EH (cell line): Measurements from ENCODE around the gene CD247.

ENCODE experiments used
- DNase-seq: peaks from one replicate; pipeline ENCODE4 v3.0.0-alpha.2; 2015; ENCODE audit warnings: low read depth

The CD247 gene

DNA sequence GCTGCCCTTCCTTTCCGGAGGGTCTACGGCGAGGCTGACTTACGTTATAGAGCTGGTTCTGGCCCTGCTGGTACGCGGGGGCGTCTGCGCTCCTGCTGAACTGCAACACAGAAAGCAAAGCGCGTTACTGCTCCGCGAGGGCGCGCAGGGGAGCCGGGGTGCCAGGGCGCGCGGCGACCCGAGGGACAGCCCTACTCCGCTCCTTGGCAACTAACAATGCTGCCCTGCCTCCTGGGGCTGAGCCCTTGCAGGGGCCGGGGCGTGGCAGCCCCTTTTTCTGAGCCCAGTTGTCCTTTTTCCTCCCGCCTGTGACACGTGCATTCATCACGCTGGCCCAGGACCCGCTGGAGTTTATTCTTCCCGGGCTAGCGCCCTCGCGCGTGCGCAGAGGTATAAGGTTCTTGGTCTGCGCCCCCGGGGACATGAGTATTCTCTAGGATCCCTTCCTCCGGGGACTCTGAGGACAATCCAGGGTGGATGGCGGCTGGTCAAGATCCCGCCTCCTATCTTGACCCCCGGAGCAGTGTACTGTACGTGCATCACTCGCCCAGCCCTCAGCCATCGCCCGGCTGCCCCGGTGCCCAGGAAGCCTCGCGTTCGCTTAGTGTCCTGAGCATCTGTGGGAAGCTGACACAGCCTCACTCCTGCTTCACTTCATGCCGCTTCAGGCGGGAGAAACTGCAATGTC lies 78.9 kb downstream of the CD247 start:
- peak; percentile 44 for DNase-seq

DNA sequence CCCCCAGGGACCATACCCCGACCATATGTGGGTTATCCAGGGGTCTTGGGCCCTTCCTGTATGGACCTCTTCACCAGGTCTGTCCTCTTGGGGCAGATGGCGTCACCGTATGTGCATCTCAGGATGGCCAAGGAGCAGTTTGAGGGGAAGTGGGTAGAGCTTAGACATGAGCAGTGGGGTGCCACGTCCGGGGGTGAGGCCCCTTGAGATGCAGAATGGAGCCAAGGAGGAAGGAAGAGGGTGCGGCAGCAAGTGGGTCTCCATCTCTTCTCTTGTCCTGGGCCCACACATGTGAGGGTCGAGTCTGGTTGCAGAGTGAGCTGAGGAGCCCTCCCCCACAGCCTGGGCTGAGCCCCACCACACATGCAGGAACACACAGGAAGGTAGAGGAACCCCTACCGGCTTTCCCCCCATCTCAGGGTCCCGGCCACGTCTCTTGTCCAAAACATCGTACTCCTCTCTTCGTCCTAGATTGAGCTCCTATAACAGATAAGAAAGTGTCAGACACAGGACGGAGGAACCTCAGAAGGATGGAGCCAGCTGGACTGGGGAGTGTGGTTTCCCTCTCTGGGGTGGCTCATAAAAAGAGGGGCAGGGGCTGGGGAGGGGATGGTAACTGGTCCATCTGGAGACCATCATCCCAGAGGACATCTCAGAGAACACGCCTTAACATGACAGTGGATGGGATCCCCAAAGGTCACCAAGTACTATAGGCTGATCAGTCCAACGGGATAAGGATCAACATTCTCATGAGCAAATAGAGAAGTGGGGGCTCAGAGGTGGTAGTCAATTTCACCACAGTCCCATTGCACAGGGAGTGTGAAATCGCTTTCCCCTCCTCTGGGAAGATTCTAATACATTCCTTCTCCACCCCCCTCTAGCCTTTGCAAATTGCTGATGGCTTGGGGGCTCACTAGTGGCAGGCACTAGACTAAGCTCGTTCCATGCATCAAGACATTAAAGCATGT lies 79.9 kb downstream of the CD247 start:
- no peak for DNase-seq

DNA sequence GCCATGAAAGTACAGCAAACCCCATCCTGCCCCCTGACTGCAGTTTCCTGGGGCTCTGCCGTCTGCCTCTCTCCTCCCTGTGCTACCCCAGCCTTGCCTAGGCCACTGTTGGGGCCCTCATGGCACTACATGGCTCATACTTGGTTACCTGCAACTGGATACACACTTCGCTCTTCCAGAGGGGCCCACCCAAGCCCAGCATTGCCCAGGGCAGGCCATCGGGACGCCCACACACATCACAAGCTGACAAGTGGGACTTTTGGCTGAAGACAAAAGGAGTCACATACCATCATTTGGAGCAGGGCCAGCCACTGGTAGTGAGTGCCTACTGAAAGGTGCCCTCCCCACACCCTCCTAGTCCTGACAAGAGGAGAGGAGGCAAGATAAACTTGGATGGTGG lies 82.8 kb downstream of the CD247 start:
- no peak for DNase-seq

DNA sequence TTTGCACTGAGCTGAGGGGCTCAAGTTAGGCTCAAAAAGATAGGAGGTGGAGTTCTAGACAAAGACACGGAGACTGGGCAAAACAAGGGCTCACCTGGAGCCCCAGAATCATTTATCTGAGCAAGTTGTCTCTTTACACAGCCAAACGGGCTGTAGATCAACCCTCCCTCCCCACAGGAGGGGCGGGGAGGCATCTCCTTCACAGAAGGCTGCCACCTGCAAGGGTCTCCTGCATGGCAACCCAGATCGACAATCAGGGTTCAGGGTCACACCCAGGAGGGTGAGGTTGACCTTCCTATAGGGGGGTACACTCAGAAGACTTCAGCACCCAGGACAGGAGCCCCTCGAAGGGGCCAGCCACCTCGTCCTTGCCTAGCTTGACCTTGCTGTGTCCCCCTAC lies 84.0 kb downstream of the CD247 start:
- DNase-seq: no peak

DNA sequence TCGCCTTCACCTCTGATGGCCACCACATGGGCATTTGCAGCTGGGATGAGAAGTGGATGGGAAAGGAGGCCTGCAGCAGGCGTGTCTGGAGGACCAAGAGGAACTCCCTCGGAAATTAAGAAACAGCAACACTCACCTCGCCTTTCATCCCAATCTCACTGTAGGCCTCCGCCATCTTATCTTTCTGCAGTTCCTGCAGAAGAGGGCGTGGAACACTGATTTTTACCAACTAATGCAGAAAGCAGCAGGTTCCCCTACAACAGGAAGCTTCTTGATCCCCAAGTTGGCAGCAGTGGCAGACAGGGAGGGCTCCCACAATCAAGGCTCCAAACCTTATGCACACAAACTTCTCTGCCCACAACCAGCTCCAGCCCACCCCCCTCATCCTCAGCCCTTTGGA lies 84.4 kb downstream of the CD247 start:
- DNase-seq: no peak

DNA sequence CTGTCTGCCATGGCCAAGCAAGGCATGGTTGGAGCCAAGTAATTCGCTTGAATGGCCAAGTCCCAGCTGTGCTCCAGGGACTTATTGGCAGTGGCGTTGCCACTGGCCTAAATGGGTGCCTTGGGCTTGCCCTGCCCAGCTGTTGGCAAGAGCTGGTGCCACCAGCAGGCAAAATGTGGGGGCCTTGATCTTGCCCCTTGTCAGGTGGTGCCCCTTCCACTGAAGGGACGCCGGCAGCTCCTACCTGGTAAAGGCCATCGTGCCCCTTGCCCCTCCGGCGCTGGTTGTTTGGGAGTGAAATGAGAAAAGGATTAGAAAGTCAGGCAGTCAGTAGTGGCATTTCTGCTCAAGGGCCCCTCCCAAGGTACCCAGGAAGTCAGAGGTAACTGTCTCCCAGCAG lies 85.5 kb downstream of the CD247 start:
- DNase-seq: no peak

DNA sequence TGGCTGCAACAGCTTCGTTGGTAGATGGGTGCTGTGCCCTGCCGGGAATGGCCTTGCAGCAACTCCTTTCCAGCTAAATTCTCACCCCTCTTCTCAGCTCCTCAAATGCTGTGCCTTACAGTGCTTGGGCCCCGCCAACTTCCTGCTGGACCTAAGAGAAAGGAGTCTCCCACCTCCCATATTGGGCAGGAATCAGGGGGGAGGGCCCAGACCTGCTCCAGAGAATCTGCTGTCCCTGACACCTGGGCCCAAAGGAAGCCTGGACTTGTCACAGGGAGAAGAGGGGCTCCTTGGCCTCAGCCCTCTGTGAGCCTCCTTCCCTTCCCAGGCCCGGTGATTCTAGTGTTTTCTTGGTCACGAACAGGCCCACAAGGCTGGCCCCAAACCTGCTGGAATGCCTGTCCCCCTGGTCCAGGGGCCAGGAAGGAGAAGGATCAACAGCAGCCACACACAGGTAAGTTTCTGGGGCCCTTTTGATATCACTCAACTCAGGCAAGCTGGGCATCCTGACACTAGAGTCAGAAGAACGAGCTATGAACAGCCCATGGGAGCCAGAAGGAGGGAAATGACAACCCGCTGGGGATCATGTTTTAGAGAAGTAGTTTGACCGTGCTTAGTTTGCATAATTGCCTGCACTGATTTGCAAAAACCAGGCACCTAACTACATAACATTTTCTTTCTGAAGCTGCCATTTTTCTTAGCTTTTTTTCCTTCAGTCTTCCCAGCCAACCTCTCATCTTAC lies 86.2 kb downstream of the CD247 start:
- DNase-seq: no peak

DNA sequence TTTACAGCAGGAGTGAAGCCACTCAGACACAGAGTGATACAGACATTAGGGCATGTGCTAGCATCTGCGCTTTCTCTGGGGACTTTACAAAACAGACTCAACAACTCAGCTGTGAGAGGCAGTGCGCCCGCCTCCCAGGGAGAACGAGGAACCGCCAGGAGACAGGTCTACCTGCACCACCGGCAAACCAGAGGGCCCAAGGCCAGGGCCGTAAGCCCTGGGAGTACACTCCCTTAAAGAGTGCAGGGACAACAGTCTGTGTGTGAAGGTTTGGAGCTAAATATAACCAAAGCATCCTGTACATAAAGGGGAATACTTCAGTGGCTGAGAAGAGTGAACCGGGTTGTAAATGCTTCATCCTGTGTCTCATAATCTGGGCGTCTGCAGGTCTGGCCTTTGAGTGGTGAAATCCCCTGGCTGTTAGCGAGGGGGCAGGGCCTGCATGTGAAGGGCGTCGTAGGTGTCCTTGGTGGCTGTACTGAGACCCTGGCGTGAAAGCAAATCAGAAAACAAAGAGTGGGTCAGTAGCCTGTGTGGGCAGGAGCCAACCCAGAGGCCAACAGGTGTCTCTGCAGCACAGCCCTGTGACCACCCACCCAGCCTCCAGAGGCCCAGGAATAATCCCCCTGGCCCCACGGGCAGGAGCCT lies 86.9 kb downstream of the CD247 start:
- DNase-seq: no peak

DNA sequence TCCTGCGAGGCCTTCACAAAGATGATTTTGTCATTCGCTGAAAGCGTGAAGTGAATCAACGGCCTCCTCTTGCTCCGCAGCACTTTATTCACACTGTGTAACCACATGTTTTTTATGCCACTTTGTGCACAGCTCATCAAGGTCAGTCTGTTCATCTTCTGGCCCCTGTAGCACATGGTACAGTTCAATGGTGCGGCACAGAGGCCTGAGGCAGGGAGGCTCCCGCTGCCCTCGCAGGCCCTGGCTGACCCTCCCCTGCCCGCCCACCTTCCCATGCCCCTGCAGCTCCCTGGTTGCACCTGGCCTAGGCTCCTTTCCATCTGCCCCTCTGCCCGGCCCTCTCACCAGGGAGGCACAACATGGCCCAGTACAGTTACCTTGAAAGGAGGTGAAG lies 87.5 kb downstream of the CD247 start:
- DNase-seq: no peak

DNA sequence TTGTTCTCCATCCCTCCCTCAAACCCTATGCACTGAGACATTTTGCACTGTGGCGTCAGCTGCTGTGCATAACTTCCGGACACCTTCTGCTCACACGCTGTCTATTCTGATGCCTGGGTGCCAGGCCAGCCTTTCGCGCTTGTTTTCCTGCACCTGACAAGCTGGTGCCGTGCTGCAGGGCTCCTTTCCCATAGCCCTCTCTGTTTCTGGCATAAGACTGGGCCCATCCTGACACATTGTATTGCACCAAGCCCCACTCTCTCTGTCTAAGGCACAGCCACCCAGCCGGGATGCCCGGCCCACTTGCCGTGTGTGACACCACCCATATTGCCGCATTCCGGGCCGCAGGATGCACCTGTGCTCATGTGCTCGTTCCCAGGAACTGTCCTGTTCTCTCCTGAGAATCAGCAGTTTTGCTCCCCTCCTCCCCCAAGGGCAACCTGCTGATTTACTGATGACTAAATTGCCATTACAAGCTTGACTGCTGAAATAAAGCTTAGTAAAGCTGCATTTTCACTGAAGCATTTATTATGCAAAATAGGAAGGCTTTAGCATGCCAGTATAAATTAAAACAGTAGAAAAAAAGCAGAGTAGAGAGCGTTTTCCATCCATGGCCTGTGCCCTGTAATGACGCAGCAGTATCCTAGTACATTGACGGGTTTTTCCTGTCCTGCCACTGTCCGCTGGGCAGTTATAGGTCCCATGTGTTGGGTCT lies 88.0 kb downstream of the CD247 start:
- no peak for DNase-seq

DNA sequence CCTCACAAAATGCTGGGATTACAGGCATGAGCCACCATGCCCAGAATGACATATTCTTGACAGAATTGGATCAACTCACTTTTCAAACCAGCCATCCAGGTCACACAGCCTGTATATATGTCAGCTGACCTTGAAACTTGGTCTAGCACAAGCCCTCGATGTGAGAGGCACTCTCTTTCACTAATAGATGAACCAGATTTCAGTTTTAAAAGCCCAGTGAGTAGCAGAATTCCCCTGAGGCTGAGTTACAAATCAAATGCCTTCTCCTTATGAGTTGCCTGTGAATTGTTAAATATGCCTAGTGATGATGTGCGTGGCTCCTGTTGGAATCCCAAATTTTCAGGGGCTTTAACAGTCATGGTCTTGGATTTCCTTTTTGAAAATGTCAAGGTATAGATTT lies 88.7 kb downstream of the CD247 start:
- no peak for DNase-seq

DNA sequence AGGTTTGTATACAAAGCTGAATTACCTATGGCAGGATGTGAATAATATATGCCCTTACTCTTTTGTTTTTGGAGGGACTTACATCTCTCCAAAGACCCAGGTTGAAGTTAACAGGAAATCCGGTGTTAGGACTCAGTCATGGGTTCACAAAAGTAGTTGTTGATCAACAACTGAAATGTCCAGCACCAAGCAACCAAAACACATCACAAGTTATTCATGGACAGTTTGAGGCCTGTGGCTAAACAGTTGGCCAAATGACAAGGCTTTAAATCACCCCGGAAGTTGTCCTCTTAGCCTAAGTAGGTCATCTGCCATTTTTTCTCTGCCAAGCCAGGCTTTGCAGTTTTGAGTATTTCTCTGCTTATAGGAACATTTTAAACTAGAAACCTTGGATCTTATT lies 89.9 kb downstream of the CD247 start:
- peak; percentile 27 for DNase-seq

DNA sequence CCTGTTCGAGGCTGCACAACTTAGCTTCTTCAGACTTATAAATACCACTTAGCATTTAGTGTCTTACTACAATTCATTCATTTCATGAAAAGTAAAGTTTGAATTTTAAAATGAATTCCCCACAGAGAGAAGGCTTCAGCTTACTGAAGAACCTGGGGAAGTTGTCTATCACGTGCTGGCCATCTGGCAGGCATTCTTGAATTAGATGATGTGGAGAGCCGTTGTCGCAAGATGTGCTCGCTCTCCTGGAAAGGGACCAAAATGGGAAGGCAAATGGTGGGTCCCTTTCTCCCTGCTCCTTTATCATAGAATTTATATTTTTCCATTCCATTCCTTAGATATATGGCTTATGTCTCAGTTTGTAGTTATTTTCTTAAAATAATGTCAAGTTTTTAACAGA lies 90.5 kb downstream of the CD247 start:
- DNase-seq: peak; percentile 5

DNA sequence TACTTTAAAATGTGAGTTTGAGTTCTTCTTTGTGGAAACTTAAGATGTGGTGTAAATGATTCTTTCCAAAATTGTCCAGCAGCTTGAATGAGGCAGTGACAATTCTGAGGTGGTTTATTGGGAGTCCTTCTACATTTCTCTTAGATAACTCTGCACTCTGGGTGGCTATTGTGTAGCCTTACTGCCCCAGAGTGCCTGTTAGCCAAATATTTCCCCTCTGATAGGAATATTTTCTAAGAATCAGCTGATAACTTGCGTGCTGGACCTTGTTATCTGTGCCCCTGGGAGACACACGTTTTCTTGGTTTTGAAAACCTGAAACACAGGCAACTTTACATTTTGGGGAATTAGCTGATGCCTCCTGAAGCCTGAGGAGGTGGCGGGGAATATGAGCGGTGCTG lies 91.6 kb downstream of the CD247 start:
- no peak for DNase-seq

DNA sequence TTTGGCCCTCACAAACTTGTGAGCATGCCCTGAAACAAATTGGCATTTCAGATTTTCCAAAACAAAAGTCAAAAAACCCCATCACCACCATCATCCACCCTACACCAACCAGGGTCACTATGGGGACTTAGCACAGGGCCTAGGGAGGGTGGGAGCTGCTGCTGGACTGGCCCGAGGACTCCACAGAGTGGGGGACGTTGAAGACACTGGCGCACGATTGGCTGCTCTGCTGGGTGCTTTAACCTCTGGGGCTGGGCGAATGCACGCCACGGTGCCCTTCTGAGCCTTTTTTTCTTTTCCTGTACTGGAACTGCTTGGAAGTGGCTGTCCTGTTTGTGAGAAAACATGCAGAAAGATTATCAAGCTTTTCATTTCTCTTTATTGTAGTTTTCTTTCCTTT lies 92.8 kb downstream of the CD247 start:
- DNase-seq: no peak

DNA sequence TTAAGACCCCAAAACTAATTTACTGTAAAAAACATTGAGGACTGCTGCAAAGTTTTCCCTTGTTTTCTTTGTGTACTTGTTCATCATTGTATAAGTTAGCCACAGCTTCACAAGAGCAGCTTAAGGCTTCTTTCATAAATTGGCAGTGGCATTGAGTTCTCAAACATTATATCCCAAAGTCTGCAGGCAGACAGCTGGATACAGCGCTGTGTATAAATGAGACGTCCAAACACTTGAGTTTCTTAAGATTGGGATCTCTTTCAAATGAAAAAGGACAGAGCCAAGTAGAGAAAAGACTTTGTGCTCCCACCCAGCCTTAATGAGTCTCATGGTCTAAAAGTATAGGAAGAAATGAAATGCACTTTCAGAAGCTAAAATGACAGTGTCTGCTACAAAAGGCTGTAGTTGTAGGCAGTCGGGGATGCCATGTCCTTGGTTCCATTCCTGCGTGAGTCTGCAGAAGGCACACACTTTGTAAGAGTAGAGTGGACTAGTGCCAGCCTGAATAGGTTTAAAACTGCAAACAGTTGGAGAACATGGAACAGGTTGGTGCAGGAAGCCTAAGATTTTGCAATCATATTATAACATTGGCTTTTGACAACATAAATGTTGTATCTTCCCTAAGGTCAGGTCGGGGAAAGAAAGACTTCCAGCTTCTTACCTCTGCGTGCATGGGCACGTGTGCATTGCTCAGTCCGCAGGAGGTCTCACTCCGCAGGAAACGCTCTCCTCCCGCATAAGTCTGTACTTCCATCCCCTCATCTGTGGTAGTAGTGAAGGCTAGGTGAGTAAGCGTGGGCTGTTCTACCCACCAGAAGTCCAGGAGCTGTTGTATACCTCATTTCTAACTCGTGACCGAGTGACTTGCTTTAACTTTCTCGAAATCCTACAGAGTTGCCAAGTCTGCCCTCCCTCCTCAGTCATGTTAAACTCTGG lies 94.4 kb downstream of the CD247 start:
- DNase-seq: no peak

DNA sequence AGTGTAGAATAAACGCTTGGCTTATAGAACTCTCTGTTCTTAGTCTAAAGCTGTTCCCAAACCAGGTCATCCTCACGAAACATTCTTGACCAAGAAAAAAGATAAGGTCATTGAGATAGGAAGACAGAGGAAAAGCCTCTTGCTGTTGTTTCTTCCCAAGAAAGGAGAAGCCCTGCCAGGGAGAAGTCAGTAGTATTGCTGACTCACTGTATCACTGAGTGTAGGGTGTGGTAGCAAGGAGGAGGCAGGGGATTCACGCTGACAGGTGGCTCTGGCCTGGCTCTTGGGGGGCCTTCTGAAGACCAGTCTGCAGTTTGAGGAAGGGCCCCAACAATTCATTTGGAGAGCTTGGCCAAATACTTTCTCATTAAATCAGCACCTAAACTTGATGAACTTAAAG lies 97.8 kb downstream of the CD247 start:
- no peak for DNase-seq

DNA sequence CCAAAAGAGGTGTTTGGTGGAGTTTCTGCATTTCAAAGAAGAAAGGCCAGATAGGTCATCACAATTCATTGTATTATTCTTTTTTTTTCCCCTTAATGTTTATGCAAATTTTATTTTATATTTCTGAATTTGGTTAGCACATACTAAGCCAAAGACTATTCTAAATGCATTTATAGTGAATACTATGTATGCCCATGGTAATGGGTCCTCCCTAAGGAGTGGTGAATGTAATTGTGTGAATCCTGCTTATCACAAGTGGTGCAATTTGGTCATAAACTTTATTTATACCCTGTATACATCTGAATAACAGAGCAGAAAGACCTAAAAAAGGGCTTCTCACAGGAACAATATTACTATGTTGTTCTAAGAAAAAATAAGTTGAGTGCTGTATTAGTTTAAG lies 99.1 kb downstream of the CD247 start:
- no peak for DNase-seq

DNA sequence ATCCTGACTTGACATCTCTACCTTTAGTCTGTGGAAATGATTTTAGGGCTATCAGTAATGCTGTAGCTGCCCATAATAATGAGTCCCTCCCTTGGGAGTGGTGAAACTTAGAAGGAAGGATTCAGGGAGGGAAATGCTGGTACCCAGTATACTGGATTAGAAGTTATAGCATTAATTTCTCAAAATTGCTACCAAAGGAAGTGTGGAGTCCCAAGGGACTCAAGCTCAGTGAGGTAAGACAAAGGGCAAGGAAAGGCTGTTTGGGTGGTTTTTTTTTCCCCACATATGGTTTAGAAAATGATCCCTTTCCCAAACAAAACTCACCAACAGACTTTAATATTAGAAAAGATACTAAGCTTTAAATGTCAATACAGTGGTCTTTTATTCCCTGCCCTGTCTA lies 99.9 kb downstream of the CD247 start:
- no peak for DNase-seq

DNA sequence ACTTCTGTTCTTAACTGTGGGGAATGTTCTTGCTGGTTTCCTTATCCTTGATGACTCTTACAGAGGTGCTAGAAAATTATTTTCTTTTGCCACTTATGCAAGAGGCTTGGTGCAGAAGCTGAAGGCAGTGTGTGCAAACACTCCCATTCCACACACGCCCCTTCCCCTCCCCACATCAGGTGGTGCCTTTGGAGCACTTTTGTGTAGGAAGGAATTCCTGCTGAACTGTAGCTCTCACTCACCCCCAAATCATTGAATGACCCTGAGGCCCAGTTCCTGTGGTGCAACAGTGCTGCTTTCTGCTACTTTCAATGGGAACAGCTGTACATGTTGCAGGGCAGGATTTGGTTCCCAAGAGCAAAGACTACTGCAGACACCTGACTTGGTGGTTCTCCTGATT lies 101.8 kb downstream of the CD247 start:
- no peak for DNase-seq

DNA sequence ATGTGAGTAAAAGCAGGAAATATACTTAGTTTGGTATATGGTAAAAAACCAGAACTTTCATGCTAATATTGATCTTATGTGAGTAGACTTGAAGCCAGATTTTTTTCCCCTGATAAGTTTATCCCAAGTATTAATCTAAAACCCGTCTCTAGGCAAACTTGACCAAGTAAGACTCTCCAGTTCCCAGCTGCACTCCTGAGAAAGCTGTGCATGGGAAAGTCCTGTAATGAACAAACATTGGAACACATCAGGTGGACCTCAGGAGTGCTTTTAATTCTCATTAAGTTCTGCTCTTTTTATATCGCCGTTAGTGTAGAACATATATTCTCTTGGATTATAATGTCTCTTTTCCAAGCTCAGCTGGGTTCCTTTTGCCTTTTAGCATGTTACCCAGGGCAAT lies 105.0 kb downstream of the CD247 start:
- DNase-seq: no peak
